Astrocyte (in vitro differentiated cells and primary cell): ENCODE measurements around the gene TANGO2. TPM values are rescaled to one million over a fixed set of nuclear protein-coding genes. Genes with fewer than 3 reads are reported as not detected.

Experiments
- DNase-seq: peaks from one replicate; pipeline ENCODE4 v3.0.0-alpha.2; 2010; ENCODE audit warnings: low read depth
- FAIRE-seq: peaks from 2 replicates; lab custom pipeline; 2011; peaks lifted over from hg19 to GRCh38; lab: Jason Lieb, UNC
- H2AFZ ChIP-seq: 2 replicates; pipeline ENCODE4 v1.6.0; 2012; ENCODE audit warnings: low read depth, low read length, inconsistent platforms
- H3K27ac ChIP-seq: 2 replicates; pipeline ENCODE4 v1.5.1; 2011; ENCODE audit warnings: low read depth, low read length, inconsistent platforms
- H3K27me3 ChIP-seq: 2 replicates; pipeline ENCODE4 v1.6.0; 2011; ENCODE audit warnings: low read length, inconsistent platforms; ENCODE audit not compliant: insufficient read depth
- H3K36me3 ChIP-seq: 2 replicates; pipeline ENCODE4 v1.5.1; 2011; ENCODE audit warnings: low read length, inconsistent platforms; ENCODE audit not compliant: insufficient read depth
- H3K4me1 ChIP-seq: 2 replicates; pipeline ENCODE4 v1.5.1; 2011; ENCODE audit warnings: low read length, inconsistent platforms; ENCODE audit not compliant: insufficient read depth
- H3K4me2 ChIP-seq: 2 replicates; pipeline ENCODE4 v1.6.0; 2012; ENCODE audit warnings: low read length, inconsistent platforms
- H3K4me3 ChIP-seq: 2 replicates; pipeline ENCODE4 v1.5.1; 2011; ENCODE audit warnings: low read depth, mild to moderate bottlenecking, low read length, inconsistent platforms; ENCODE audit not compliant: insufficient read depth
- H3K79me2 ChIP-seq: 2 replicates; pipeline ENCODE4 v1.6.0; 2012; ENCODE audit warnings: mild to moderate bottlenecking, low read length, inconsistent platforms; ENCODE audit not compliant: insufficient read depth
- H3K9ac ChIP-seq: 2 replicates; pipeline ENCODE4 v1.6.0; 2012; ENCODE audit warnings: mild to moderate bottlenecking, low read length, inconsistent platforms
- H3K9me3 ChIP-seq: 2 replicates; pipeline ENCODE4 v1.5.1; 2012; ENCODE audit warnings: low read depth, mild to moderate bottlenecking, low read length, inconsistent platforms; ENCODE audit not compliant: insufficient read depth
- H4K20me1 ChIP-seq: 2 replicates; pipeline ENCODE4 v1.6.0; 2012; ENCODE audit warnings: low read length, inconsistent platforms; ENCODE audit not compliant: insufficient read depth
- H3K27ac Mint-ChIP-seq: one replicate; pipeline ENCODE4 v1.8.0; 2021; ENCODE audit warnings: mild to moderate bottlenecking, mixed read lengths; ENCODE audit not compliant: unreplicated experiment
- H3K27me3 Mint-ChIP-seq: one replicate; pipeline ENCODE4 v1.8.0; 2021; ENCODE audit warnings: low read depth, mixed read lengths; ENCODE audit not compliant: unreplicated experiment
- H3K36me3 Mint-ChIP-seq: one replicate; pipeline ENCODE4 v1.8.0; 2021; ENCODE audit warnings: low read depth, mixed read lengths; ENCODE audit not compliant: unreplicated experiment
- H3K4me1 Mint-ChIP-seq: one replicate; pipeline ENCODE4 v1.8.0; 2021; ENCODE audit warnings: low read depth, mixed read lengths; ENCODE audit not compliant: unreplicated experiment
- H3K4me3 Mint-ChIP-seq: one replicate; pipeline ENCODE4 v1.8.0; 2021; ENCODE audit warnings: mild to moderate bottlenecking, moderate library complexity, mixed read lengths; ENCODE audit not compliant: unreplicated experiment
- H3K9me3 Mint-ChIP-seq: one replicate; pipeline ENCODE4 v1.8.0; 2021; ENCODE audit warnings: mild to moderate bottlenecking, mixed read lengths; ENCODE audit not compliant: unreplicated experiment
- EZH2 ChIP-seq: IDR thresholded peaks from 2 replicates; pipeline ENCODE4 v1.6.1; 2012; ENCODE audit warnings: mild to moderate bottlenecking, low read length, inconsistent platforms; ENCODE audit not compliant: insufficient read depth
- total RNA-seq: library from RNA; stranded (reverse); gene quantifications from 2 replicates; pipeline ENCODE4 v1.2.1, GENCODE V29; 2021
- TF ChIP-seq, protein P1 (sequence below): IDR thresholded peaks from 2 replicates; pipeline ENCODE4 v1.5.1; 2011; ENCODE audit warnings: low read depth, mild to moderate bottlenecking, inconsistent platforms, low read length, moderate library complexity; ENCODE audit not compliant: insufficient read depth

The TANGO2 gene
- total RNA-seq, 1 donor from 2014 or later = 28.0 TPM

GRCh38 chr22:20024650-20025397, 3.9 kb downstream of the TANGO2 start:
- Mint-ChIP-seq H3K4me1 (peaks cover 2% of the 10 kb centered on the region), H3K36me3 (peaks cover 4% of the 10 kb centered on the region), H3K27me3 (peaks cover 4% of the 10 kb centered on the region), H3K4me3 (no peak overlapping the region), H3K27ac (no peak overlapping the region), H3K9me3 (no peaks in the 10 kb centered on the region)
- peaks cover 72% of the 10 kb centered on the region for H4K20me1 ChIP-seq
- H3K79me2 ChIP-seq = peaks cover 46% of the 10 kb centered on the region
- no peaks in the 10 kb centered on the region for H3K36me3 ChIP-seq
- H3K27ac ChIP-seq = no peak overlapping the region
- TF ChIP-seq EZH2 = no peak
- TF ChIP-seq, protein P1, sequence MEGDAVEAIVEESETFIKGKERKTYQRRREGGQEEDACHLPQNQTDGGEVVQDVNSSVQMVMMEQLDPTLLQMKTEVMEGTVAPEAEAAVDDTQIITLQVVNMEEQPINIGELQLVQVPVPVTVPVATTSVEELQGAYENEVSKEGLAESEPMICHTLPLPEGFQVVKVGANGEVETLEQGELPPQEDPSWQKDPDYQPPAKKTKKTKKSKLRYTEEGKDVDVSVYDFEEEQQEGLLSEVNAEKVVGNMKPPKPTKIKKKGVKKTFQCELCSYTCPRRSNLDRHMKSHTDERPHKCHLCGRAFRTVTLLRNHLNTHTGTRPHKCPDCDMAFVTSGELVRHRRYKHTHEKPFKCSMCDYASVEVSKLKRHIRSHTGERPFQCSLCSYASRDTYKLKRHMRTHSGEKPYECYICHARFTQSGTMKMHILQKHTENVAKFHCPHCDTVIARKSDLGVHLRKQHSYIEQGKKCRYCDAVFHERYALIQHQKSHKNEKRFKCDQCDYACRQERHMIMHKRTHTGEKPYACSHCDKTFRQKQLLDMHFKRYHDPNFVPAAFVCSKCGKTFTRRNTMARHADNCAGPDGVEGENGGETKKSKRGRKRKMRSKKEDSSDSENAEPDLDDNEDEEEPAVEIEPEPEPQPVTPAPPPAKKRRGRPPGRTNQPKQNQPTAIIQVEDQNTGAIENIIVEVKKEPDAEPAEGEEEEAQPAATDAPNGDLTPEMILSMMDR = no peak
- no peaks in the 10 kb centered on the region for H3K27me3 ChIP-seq
- H3K4me1 ChIP-seq = peaks cover 17% of the 10 kb centered on the region
- no peak overlapping the region for H3K4me2 ChIP-seq
- DNase-seq (no peak), FAIRE-seq (no peak)
- no peak overlapping the region for H3K9ac ChIP-seq
- no peaks in the 10 kb centered on the region for H3K9me3 ChIP-seq
- H2AFZ ChIP-seq = no peak overlapping the region
- H3K4me3 ChIP-seq = no peak overlapping the region

GRCh38 chr22:20025401-20026203, 4.7 kb downstream of the TANGO2 start:
- Histone ChIP-seq H3K9me3 (no peaks in the 10 kb centered on the region), H2AFZ (no peak overlapping the region), H3K27ac (no peak overlapping the region), H3K4me1 (peaks cover 13% of the 10 kb centered on the region), H3K27me3 (no peaks in the 10 kb centered on the region), H3K4me2 (no peak overlapping the region), H3K4me3 (no peak overlapping the region), H3K9ac (no peak overlapping the region), H4K20me1 (peaks cover 74% of the 10 kb centered on the region), H3K36me3 (no peaks in the 10 kb centered on the region), H3K79me2 (peaks cover 46% of the 10 kb centered on the region)
- H3K27me3 Mint-ChIP-seq = no peaks in the 10 kb centered on the region
- DNase-seq (no peak), FAIRE-seq (no peak)
- TF ChIP-seq EZH2 = no peak
- TF ChIP-seq, protein P1 = no peak
- H3K9me3 Mint-ChIP-seq = no peaks in the 10 kb centered on the region
- no peak overlapping the region for H3K27ac Mint-ChIP-seq
- no peaks in the 10 kb centered on the region for H3K4me1 Mint-ChIP-seq
- peaks cover 4% of the 10 kb centered on the region for H3K36me3 Mint-ChIP-seq
- H3K4me3 Mint-ChIP-seq = no peak overlapping the region
